Adrenal gland (tissue), 5 donors: ENCODE results near the gene GALNT10.

Source experiments
- POLR2A ChIP-seq, 2 donors: fragments of 450-650 bp; IDR thresholded peaks; one replicate each; pipeline ENCODE4 v1.6.1; 2017; ENCODE audit warnings: antibody characterized with exemption in 2 of 2, mild to moderate bottlenecking in 2 of 2, moderate library complexity in 1 of 2
- TF ChIP-seq, protein P1 (sequence below), 6 experiments: fragments of 450-650 bp in 4 of 6; fragments of 200-600 bp in 2 of 6; sonication (generic) in 1 of 6; IDR thresholded peaks; 1 replicate in 5 of 6; 2 replicates in 1 of 6; pipeline versions ENCODE4 v1.5.1 to v1.8.0; 2016 to 2021; ENCODE audit warnings: antibody characterized with exemption in 6 of 6, mild to moderate bottlenecking in 2 of 6, moderate library complexity in 1 of 6
- donor health status: DM: no; HTN: no; CAD: no.

DNA sequence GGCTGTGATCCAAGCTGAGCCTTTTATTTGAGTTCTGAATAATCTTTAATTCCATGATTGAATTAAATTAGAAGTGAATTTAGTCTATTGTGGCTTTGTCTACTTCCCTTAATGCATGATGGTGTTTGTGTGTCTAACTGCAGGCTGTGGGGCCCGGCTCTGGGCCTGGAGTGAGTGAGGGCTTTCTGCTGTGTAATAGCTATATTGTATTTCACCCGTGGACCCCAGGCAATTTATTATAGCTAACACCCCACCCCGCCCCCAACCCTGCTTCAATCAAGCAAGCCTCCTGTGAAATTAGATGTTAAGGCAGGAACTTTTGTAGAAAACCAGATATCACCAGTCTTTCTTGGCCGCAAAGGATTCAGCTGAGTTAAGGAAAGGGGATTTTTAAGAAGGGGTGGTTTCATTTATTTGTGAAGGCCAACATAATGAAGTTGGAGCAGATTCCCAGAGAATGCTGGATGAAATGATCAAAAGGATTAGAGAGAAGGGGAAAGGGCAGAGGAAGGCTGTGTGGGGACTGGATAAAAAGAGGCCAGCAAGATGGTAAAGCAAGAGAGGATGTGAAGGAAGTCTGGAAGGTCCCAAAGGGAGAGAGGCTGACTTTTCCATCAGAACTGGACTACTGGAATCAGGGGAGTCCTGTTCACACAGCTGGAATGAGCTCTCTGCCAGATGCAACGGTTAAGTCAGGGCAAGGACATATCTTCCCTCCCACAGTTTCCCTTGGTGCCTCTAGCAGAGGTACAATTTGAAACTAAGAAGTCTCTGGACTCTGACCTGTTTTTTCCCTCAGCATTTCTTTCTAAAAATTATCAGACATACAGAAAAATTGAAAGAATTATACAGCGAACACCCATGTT lies 129.9 kb downstream of the GALNT10 start:
- TF ChIP-seq, protein P1, sequence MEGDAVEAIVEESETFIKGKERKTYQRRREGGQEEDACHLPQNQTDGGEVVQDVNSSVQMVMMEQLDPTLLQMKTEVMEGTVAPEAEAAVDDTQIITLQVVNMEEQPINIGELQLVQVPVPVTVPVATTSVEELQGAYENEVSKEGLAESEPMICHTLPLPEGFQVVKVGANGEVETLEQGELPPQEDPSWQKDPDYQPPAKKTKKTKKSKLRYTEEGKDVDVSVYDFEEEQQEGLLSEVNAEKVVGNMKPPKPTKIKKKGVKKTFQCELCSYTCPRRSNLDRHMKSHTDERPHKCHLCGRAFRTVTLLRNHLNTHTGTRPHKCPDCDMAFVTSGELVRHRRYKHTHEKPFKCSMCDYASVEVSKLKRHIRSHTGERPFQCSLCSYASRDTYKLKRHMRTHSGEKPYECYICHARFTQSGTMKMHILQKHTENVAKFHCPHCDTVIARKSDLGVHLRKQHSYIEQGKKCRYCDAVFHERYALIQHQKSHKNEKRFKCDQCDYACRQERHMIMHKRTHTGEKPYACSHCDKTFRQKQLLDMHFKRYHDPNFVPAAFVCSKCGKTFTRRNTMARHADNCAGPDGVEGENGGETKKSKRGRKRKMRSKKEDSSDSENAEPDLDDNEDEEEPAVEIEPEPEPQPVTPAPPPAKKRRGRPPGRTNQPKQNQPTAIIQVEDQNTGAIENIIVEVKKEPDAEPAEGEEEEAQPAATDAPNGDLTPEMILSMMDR (IDR thresholded peaks at IDR 0.05): no peak
- no peak for TF ChIP-seq POLR2A (IDR thresholded peaks at IDR 0.05)
